K562 (cell line): Measurements from ENCODE around the gene PCAT6. TPM values are rescaled to one million over a fixed set of nuclear protein-coding genes. Genes with fewer than 3 reads are reported as not detected.

Experiments
- AFF1 ChIP-seq, 2 experiments: fragments of 450-650 bp; IDR thresholded peaks; 2 replicates each; pipeline ENCODE4 v1.6.1; 2018; ENCODE audit warnings: mild to moderate bottlenecking in 2 of 2, low read depth in 1 of 2; ENCODE audit not compliant: partially characterized antibody in 2 of 2
- ARHGAP35 ChIP-seq: fragments of 450-650 bp; IDR thresholded peaks from 2 replicates; pipeline ENCODE4 v1.6.1; 2018; ENCODE audit not compliant: partially characterized antibody
- ATF4 ChIP-seq: fragments of 450-650 bp; formaldehyde crosslinking; IDR thresholded peaks from 2 replicates; pipeline ENCODE4 v1.4.0; 2022; ENCODE audit warnings: mild to moderate bottlenecking, moderate library complexity
- CHD1 ChIP-seq: fragments of 200-600 bp; sonication (generic); IDR thresholded peaks from one replicate; pipeline ENCODE4 v1.6.1; 2012; ENCODE audit warnings: mild to moderate bottlenecking, moderate library complexity, low read length, inconsistent platforms
- FOXM1 ChIP-seq, 2 experiments: fragments of 450-650 bp in 1 of 2; sonication (generic) in 1 of 2; formaldehyde crosslinking in 1 of 2; IDR thresholded peaks; 2 replicates each; pipeline versions ENCODE4 v1.6.1 to v1.9.0; 2017 to 2022; ENCODE audit warnings: low read depth in 2 of 2, mild to moderate bottlenecking in 2 of 2, missing genetic modification reagents in 1 of 2, moderate library complexity in 1 of 2
- GABPB1 ChIP-seq: sonication (generic); formaldehyde crosslinking; IDR thresholded peaks from 2 replicates; pipeline ENCODE4 v1.8.0; 2022; ENCODE audit warnings: mild to moderate bottlenecking, missing genetic modification reagents
- KDM5B ChIP-seq: fragments of 200-600 bp; sonication (generic); IDR thresholded peaks from 2 replicates; pipeline ENCODE4 v1.6.1; 2012; ENCODE audit warnings: low read depth, mild to moderate bottlenecking, moderate library complexity, low read length, control low read depth, inconsistent platforms; ENCODE audit not compliant: insufficient replicate concordance
- LARP7 ChIP-seq: fragments of 450-650 bp; IDR thresholded peaks from 2 replicates; pipeline ENCODE4 v1.6.1; 2016
- MNT ChIP-seq, 2 experiments: fragments of 450-650 bp; conservative IDR thresholded peaks; 2 replicates each; pipeline ENCODE4 v1.6.1; 2017; ENCODE audit warnings: mild to moderate bottlenecking in 2 of 2, moderate library complexity in 2 of 2
- PML ChIP-seq: IDR thresholded peaks from 2 replicates; pipeline ENCODE4 v1.6.1; 2012; ENCODE audit warnings: low read length, inconsistent platforms
- RBM34 ChIP-seq: fragments of 200-400 bp; formaldehyde crosslinking; IDR thresholded peaks from 2 replicates; pipeline ENCODE4 v1.6.1; 2018; ENCODE audit warnings: low read length, borderline replicate concordance; ENCODE audit not compliant: insufficient read depth
- RFX5 ChIP-seq: IDR thresholded peaks from 2 replicates; pipeline ENCODE4 v1.6.1; 2011; ENCODE audit warnings: low read depth, mild to moderate bottlenecking, improper control_type of control experiment, low read length
- SIN3A ChIP-seq, 2 experiments: fragments of 150-350 bp in 1 of 2; IDR thresholded peaks; 2 replicates each; pipeline ENCODE4 v1.6.1; 2011 to 2016; ENCODE audit warnings: borderline replicate concordance in 2 of 2, low read depth in 2 of 2, low read length in 2 of 2, mild to moderate bottlenecking in 2 of 2, moderate library complexity in 2 of 2; ENCODE audit not compliant: control insufficient read depth in 1 of 2
- TEAD1 ChIP-seq, 2 experiments: fragments of 450-650 bp in 1 of 2; sonication (generic) in 1 of 2; formaldehyde crosslinking; IDR thresholded peaks; 2 replicates each; pipeline versions ENCODE4 v1.4.0 to v1.8.0; 2020 to 2022; ENCODE audit warnings: mild to moderate bottlenecking in 2 of 2, missing genetic modification reagents in 1 of 2
- ZBTB7A ChIP-seq: IDR thresholded peaks from 2 replicates; pipeline ENCODE4 v1.6.1; 2011; ENCODE audit warnings: low read depth, mild to moderate bottlenecking, low read length, moderate library complexity, borderline replicate concordance; ENCODE audit not compliant: control insufficient read depth
- ZFX ChIP-seq: sonication (generic); formaldehyde crosslinking; IDR thresholded peaks from 2 replicates; pipeline ENCODE4 v1.8.0; 2022; ENCODE audit warnings: mild to moderate bottlenecking, missing genetic modification reagents, moderate library complexity
- ZNF253 ChIP-seq: fragments of 250-450 bp; sonication (Bioruptor Pico); conservative IDR thresholded peaks from 2 replicates; pipeline ENCODE4 v1.6.1; 2021; ENCODE audit warnings: mild to moderate bottlenecking
- polyA plus RNA-seq, 8 experiments: library from polyadenylated mRNA; depleted of rRNA in 4 of 8; stranded (reverse) in 5 of 8; unstranded in 3 of 8; fragments of >200 nt; fragmentation: Nextera tagmentation in 2 of 8; fragmentation: Illumina TruSeq in 1 of 8; extraction: Ambion mirVana in 2 of 8; extraction: Trizol in 1 of 8; gene quantifications; 2 replicates each; pipeline versions ENCODE4 v1.2.1 to v1.2.3, GENCODE V29; 2011 to 2014; ENCODE audit warnings: inconsistent platforms in 1 of 8, missing spikeins in 1 of 8
- total RNA-seq, 7 experiments: library from RNA; depleted of rRNA in 6 of 7; stranded (reverse); fragments of >200 nt in 6 of 7; fragmentation: Illumina TruSeq in 2 of 7; extraction: Trizol in 2 of 7; gene quantifications; 2 replicates each; pipeline versions ENCODE4 v1.2.1 to v1.2.3, GENCODE V29; 2011 to 2021; ENCODE audit warnings: low replicate concordance in 1 of 7

The PCAT6 gene
- total and polyA plus RNA-seq, 9 of the 15 experiments (the other 6 are each of a cell fraction or from before 2014, with no cell fraction given) = 0.25 to 2.4 (median 0.54) TPM; not detected in 1

GRCh38 chr1:202806845-202807450, 3.8 kb upstream of the PCAT6 start (continued):
- TF ChIP-seq ATF4 (CRISPR knock-in tag) (0 out of 2 replicates have a peak, but pooled peaks have one; percentile 26), ARHGAP35 (peak; percentile 22), AFF1 (IDR thresholded peaks at IDR 0.05; ENCODE audit: low read depth in 1 of 2, partially characterized antibody in 2 of 2) (peak; percentile 54 to 58), CHD1 (peak; percentile 81), GABPB1 (CRISPR knock-in tag) (peak; percentile 57; the same call in 1 of the 2 replicates), ZFX (CRISPR knock-in tag) (peak; percentile 78), KDM5B (peak; percentile 55), ZBTB7A (peak; percentile 17; the same call in 1 of the 2 replicates), PML (0 out of 2 replicates have a peak, but pooled peaks have one; percentile 11), RFX5 (no peak), ZNF253 (CRISPR knock-in tag) (no peak), FOXM1 (IDR thresholded peaks at IDR 0.05; ENCODE audit: low read depth) (0 out of 2 replicates have a peak, but pooled peaks have one; percentile 10), FOXM1 (CRISPR knock-in tag; IDR thresholded peaks at IDR 0.05; ENCODE audit: low read depth) (no peak), TEAD1 (CRISPR knock-in tag; IDR thresholded peaks at IDR 0.05) (0 out of 4 replicates have a peak, but pooled peaks of 1 of the 2 experiments have one; percentile 12), SIN3A (IDR thresholded peaks at IDR 0.05; ENCODE audit: borderline replicate concordance in 2 of 2, control insufficient read depth in 1 of 2, low read depth in 2 of 2, low read length in 2 of 2) (0 out of 4 replicates have a peak, but pooled peaks of 1 of the 2 experiments have one; percentile 27), LARP7 (peak; percentile 85; the same call in 1 of the 2 replicates), MNT (conservative IDR thresholded peaks at IDR 0.05) (peak in 1 of 2 experiments; percentile 1; a peak in 2 of 4 replicates), RBM34 (no peak)
